ENCODE measurements around the gene ASPHD1.
A peak's percentile ranks its signal among the peaks of the same experiment; 100 is the strongest.
"Not testable (repeated sequence)": the region's sequence is repeated elsewhere in the genome, so short reads cannot be mapped to it uniquely, and the experiment has no call there.

ASPHD1 gene

DNA sequence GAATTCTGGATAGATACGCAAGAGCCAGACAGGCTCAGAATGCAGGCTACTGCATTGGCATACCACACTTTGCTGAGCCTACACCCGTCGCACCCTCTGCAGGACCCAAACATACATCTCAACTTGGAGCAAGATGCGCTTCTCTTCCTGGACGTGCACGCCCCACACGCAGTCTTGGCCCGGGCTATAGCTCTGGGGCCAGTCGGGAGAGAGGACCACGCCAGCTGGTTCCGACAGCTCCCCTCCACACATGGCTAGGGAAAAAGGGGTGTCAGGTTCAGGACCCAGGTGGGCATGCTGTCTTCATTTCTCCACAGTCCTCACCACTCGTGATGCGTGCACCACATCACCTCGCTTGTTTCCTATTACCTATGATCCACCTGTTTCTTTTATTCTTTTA is 22.1 kb upstream of the ASPHD1 start:
- DNase-seq: no peak

DNA sequence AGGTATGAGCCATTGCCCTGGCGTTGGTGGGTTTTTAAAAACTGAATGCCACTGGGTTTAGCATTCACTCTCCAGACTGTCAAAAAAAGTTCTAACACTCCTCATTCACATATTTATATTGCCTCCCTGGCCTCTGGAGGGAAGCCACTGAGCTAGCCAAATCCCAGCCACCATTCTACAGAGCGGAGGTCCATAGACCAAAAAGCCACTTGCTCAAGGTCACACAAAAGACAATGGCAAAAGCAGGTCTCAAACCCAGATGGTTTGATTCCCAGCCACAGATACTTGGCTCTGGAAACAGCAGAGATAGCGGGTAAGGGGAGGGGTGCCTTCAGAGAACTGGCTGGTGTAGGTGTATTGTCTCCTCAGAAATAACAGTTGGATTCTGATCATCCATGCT is 19.2 kb upstream of the ASPHD1 start:
- DNase-seq: no peak

DNA sequence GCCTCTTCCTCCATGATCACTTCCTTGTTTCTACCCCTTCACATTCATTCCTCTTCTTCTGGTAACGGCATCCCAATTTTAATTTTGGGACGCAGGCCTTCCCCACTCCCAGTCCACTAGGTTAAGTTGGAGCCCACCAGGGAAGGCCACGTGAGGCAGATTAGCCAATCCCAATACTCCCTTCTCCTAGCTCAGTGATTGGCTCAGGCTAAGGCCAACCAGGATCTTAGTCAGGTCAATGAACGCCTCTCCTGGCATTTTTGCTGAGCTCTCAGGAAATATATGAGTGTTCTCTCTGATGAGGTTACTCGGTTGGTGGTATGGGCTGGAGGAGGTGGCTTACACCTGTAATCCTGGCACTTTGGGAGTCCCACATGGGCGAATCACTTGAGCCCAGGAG is 16.3 kb upstream of the ASPHD1 start:
- no peak for DNase-seq

DNA sequence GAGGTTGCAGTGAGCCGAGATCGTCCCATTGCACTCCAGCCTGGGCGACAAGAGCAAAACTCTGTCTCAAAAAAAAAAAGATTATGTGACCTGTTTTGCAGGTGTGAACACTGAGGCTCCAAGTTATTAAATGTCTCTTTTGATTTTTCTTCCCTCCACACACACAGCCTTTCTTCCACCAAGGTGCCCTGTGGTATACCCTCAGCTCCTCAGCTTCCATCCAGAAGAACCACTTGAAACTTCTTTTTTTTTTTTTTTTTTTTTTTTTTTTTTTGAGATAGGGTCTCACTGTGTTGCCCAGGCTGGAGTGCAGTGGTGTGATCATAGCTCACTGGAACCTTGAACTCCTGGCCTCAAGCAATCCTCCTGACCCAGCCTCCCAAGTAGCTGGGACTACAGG is 10.9 kb upstream of the ASPHD1 start:
- DNase-seq: not testable (repeated sequence)

DNA sequence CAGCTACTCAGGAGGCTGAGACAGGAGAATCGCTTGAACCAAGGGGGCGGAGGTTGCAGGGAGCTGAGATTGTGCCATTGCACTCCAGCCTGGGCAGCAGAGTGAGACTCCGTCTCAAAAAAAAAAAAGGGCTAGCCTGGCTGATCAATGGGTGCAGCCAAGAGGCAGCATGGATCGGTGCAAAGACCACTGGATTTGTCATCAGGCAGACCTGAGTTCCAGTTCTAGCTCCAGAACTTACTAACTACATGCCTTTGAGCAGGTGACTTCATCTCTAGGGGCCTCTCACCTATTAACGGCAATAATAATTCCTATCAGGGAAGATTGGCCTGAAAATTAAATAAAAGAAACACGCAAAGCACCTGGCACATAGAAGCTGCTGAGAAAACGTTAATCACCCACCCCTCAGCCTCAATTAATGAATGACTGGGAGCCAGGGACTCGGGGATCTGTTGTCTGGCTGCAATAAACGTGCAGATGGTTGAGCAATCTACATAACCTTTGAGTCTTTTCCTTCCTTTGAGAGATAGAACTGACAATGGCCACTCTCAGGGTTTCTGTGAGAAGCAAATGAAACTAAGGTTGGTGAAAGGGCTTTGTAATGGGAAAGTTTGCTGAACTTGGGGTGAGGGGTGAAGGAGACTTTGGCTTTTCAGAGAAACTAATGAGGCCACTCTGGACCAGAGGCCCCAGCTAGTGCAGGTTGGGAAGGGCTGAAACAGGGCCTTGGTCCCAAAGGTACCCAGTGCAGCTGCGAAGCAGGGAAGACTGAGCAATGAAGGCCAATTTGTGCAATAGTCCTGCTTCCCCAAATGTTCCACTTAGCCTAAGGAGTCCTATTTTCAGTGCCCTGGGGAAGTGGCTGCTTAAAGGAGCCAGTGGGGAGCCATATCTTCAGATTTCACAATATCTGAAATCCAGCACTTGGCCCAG is 8.5 kb upstream of the ASPHD1 start:
- DNase-seq: no peak

DNA sequence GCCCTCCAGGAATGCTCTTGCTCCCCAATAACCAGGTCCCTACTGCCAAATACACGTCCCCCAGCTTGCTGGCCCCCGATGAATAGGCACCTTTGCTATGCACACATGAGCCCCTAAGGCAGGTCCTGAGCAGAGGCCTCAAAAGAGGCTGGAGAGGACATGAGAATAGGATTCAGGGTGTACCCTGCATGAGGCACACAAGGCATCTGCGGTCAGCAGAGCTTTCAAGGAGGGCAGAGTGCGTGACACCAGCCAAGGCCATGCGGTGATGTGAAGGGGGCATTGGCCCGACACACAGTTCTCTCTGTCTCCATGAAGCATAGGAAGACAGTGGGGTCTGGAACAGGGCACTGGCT is 7.9 kb upstream of the ASPHD1 start:
- no peak for DNase-seq

DNA sequence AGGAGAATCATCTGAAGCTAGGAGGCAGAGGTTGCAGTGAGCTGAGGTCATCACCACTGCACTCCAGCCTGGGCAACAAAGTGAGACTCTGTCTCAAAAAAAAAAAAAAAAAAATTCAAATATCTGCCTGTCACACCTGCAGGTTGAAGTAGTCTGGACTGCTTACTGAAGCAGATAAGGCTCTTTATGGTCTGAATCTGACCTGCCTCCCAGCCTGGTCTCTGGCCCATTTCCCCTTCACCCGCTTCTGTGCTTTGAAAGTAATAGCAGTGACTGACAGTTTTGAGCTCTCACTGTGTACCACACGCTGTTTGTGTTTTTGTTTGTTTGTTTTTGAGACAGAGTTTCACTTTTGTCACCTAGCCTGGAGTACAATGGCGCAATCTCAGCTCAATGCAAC is 6.7 kb upstream of the ASPHD1 start:
- DNase-seq: no peak

DNA sequence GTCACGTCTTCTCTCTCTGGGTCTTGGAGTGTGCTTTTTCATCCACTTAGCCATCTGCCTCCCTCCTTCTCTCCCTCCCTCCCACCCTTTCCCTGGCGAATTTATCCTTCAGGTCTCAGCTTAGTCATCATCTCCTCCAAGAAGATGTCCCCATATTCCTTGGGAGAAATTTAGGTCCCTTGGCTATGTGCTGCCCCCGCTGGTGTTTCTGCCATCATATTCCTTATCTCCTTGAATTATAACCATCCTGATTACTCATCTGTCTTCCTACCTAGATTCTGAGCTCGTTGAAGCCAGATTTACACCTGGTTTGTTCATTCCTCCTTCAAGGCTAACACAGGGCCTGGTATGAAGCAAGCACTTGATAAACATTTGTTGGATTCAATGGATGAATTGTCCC is 5.9 kb upstream of the ASPHD1 start:
- DNase-seq: no peak

DNA sequence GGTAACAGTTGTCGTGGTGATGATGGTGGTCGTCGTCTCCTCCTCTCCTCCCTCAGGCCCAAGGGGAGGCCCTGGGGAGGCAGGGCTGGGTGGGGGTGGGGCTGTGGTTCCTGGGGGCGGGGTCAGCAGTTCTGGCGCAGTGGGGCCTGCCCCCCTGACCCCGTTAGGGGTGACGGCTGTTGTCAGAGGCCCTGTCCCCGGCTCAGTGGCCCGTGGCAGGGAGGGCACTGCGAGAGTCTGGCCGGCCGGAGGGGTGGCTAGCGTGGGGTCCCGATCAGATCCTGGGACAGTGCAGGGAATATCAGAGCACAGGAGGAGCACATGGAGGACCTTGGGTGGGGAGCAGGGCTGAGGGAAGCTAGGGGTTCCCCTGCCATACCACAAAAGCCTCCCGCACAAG is 3.4 kb upstream of the ASPHD1 start:
- no peak for DNase-seq

DNA sequence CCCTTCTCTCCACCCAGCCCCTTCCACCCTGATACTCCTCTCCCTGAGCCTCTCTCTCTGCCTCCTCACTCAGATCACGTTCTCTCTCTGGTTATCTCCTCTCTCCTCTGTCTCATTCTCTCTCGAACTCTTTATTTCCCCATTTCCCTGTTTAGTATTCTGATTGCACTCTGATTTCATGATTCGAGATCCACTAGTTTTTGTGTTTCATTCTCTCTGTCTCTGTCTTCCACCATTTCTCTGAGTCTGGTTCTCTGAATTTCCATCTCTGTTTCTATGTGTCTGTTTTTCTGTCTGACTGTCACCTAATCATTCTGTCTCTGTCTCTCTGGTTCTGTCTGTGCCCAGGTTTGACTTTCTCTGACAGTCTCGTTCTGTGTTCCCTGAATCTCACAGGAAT is 3.0 kb upstream of the ASPHD1 start:
- DNase-seq: no peak

DNA sequence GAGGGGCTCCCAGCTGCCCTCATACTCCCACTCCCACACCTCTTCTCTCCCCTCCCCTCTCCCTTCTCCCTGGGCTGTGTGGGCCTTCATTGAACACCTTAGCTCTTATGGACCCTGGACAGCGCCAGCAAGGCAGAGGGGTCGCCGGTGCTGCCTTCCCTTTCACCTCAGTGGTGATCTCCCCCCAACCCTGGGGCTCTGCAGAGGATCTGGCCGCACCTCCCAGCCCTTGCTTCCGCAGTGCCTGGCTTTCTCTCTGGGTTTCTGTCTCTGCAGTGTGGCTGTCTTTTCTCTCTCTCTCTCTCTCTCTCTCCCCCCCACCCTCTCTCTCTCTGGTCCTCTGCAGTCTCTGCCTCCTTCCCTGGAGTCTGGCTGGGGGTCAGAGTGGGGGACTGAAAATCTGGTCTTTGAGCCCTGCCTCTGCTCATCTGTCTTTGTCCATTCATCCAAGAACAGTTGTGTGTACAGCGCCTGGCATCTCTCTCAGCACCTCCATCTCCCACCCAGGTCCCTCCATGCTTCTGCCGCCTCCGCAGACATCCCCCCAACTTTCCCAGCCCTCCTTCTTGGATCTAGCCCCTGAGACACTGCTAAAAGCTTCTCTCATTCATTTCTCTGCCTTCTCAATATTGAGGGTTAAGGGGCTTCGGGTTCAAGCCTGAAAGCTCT is 2.0 kb upstream of the ASPHD1 start:
- no peak for DNase-seq

DNA sequence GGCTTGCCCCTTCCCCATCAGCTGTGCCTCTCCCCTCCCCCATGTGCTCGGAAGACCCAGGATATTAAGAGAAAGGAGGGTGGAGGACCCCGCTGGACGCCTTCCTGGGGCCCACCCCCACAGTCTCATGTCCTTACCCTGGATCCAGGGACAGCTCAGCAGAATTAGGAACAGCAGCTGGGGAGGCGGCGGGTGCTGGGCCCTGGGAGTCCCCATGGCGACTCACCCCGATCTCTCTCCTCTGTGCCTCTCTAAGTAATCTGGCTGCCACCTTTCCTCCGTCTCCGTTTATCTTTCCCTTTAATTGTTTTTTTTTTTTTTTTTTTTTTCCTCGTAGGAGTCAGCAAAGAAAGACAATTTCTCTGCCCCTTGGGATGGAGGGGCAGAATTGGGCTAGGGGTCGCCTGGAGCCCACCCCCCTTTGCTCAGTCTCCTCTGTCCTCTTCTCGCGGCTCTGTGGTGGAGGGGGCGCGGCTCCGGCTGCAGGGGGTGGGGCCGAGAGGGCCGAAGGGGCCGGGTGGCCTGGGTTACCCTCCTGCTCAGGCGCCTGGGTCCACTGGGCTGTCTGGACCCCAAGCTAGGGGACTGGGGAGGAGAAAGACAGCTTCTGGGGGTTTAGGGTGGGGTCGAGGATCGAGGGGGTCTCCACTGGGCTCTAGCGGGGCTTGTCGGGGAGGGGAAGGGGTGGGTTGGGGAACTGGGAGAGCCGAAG is 1.3 kb upstream of the ASPHD1 start:
- DNase-seq: no peak

DNA sequence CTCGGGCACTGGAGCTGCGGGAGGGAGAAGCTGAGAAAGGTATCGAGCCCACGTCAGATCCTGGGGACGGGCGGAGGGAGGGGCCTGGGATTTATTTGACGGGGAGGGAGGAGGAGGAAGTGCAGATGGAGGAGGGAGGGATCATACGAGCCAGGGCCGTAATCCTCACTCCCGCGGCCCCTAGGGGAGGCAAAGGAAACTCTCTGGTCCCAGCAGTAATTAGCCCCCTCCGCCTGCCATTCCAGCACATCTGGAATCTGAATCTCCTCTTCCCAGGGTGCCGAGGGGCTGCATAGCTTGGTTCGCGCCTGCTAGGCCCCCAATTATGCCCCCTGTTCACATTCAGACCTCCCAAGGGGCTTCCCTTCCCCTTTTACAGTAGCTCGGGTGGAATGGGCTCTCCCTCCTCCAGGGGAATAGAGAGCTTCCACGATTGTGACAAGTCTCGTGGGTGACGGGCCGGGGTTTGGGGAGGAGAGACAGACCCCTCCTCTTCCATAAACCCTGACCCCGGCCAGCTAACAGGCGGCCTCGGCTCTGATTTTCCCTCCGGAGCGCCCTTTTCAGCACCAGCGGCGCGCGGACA is 679 bp upstream of the ASPHD1 start, which contains the start of gene SEZ6L2:
SEZ6L2 (minus strand) TSS at position 35 of the 586 bp plus-strand sequence. CDS start 531 bp downstream, outside the sequence.
- peak; percentile 95 for DNase-seq

DNA sequence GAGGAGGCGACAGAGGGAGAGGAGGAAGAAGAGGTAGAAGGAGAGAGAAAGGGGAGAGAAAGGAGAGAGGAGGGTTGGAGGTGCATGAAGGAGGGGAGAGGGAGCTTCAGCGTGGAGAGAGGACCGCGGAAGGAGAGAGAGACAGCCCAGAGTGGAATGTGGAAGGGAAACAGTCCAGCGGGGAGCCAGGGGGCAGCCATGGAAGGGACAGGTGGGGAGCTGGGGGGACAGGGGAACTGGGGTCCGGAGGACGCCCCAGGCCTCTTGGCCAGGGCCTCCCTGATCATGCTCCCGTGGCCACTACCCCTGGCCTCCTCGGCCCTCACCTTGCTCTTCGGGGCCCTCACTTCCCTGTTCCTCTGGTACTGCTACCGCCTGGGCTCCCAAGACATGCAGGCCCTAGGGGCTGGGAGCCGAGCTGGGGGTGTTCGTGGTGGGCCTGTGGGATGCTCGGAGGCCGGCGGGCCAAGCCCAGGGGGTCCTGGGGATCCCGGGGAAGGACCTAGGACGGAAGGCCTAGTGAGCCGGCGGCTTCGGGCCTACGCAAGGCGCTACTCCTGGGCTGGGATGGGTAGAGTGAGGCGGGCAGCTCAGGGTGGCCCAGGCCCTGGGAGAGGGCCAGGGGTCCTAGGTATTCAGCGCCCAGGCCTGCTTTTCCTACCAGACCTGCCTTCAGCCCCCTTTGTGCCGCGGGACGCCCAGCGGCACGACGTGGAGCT is 759 bp downstream of the ASPHD1 start:
- DNase-seq: peak; percentile 35

DNA sequence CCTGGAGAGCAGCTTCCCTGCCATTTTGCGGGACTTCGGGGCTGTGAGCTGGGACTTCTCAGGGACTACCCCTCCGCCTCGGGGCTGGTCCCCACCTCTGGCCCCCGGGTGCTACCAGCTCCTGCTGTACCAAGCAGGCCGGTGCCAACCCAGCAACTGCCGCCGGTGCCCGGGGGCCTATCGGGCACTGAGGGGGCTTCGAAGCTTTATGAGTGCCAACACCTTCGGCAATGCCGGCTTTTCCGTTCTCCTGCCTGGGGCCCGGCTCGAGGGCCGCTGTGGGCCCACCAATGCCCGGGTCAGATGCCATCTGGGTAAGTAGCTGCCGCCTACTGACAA is 1.3 kb downstream of the ASPHD1 start:
- DNase-seq: no peak

DNA sequence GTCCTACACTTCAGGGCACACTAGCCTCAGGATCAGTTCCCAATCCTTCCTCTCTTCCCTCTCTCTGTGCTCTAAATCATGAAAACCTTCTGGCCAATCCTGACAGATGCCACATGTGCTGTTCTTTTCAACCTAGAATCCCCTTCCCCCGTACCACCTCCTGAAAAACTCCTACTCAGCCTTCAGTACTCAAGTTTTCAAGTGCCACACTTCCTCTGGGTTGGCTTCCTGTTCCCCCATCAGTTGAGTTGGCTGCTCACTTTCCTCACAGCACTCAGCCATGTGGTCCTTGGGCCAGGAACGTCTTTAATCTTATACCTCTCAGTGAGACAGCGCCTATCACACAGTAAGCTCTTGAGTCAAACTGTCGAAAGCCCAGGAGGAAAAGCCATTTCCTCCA is 3.3 kb downstream of the ASPHD1 start:
- DNase-seq: no peak

DNA sequence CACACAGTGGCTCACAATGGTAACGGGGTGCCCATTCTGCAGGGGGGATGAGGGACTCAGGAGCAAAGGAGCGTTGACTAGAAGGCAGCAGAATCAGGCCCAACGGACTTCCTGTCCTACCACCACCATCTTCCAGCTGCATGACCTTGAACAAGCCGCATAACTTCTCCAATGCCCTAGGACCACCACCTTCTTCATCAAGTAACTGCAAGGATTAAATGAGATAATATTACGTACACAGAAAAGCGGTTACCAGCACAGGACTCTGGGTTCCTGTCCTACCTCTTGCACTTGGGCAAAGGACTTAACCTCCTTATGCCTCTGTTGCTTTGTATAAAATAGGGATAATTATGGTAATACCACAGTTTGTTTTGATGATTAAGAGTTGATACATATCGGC is 4.7 kb downstream of the ASPHD1 start:
- DNase-seq: no peak

DNA sequence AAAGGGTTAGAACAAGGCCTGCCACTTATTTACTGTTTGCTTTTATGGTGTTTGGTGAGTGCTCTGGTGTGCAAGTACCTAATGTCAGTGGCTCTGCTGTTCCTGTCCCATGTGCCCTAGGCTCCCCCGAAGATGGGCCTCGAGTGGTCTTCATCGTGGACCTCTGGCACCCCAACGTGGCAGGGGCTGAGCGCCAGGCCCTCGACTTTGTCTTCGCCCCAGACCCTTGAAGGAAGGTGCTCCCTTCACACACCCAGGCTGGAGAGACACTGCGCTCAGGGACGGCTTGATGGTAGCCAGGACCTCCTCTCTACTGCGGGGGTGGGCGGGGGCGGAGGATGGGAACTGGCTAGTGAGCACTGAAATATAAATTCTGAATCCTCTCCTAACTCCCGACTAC is 5.4 kb downstream of the ASPHD1 start:
- no peak for DNase-seq

DNA sequence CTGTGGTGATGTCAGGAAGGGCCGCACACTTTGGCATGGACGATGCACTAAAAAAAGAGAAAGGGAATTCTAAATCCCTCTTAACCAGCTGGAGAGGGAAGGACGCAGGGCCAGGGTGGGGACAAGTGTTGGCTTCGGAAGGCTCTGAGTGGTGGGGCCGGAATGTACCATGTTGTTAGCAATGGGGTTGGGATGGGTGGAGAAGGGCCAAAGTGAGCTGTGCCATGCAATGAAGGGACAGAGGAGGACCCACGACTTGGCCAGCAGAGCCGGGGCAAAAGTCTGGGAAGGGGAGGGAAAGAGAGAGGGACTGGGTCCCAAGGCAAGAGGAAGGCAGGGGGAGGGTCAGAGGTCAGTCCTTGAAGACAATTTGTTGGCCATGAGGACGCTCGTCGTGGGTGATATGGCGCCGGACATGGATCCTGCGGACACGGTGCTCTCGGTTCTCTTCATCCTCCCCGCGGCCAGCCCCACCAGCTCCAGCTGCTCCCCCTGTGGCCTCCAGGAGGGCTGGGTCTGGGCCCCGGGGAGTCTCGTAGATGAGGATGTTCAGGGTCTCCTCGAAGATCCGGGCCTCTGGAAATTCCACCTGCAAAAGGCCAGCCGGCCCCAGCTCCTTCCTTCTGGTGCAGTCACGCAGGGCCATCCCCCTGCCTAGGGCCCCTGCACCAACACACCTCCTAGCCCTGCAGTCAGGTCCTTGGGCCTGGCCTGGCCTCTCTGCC is 6.4 kb downstream of the ASPHD1 start:
- no peak for DNase-seq

DNA sequence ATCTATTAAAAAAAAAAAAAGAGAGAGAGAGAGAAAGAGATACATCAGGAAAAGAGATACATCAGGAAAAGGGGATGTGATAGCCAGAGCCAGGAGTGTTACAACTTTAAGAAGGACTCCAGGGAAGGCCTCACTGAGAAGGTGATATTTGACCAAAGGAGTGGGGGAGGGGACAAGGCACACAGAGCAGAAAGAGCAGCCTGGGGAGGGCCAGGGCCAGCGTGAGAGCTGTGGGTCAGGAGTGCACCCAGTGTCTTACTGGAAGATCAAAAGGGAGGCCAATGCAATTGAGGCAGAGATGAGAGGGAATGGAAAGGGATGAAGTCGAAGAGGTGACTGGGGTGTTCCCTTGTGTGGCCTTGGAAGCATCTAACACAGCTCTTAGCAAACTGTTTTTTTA is 7.7 kb downstream of the ASPHD1 start:
- DNase-seq: no peak

DNA sequence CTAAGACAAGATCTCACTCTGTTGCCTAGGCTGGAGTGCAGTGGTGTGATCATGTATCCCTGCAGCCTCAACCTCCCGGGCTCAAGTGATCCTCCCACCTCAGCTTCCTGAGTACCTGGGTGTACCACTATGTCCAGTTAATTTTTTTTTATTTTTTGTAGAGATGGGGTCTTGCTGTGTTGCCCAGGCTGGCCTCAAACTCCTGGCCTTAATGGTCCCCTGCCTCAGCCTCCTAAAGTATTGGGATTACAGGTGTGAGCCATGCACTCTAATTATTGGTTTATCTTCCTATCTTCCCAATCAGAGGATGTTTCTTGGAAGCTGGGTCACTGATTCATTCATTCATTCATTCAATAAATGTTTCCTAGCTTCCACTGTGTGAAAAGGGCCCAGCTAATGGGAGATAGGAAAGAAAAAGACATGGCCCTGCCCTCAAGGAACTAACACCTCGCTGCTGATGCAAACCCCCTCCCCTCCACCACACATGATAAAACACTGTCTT is 8.5 kb downstream of the ASPHD1 start:
- no peak for DNase-seq

DNA sequence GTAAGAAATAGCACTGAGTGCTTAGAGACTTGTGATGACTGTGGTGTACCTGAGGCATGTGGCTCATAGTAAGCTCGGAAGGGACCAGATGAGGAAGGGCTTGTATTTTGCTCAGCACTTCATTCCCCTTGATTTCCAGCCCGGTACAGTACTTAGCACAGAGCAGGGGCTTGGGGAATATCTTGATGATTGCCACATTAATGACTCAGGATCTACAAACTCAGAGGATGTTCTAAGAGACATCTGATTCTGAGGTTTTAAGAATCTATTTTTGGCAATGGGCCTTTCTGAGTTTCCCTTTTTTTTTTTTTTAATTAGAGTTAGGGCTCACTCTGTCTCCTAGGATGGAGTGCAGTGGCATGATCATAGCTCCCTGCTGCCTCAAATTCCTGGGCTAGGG is 9.1 kb downstream of the ASPHD1 start:
- DNase-seq: peak; percentile 48
